Prostate gland (tissue), 2 donors: ENCODE data around the gene C10orf90. TPM values are rescaled to one million over a fixed set of nuclear protein-coding genes. Genes with fewer than 3 reads are reported as not detected.

ENCODE experiments used
- DNase-seq: peaks from one replicate; pipeline ENCODE4 v3.0.0-alpha.2; 2019; ENCODE audit warnings: low spot score
- H3K27ac ChIP-seq, 2 donors: fragments of 200-600 bp; sonication (generic); 2 replicates each; pipeline ENCODE4 v1.5.1; 2017 to 2019
- H3K27me3 ChIP-seq: fragments of 200-600 bp; sonication (generic); replicated peaks from 2 replicates; pipeline ENCODE4 v1.5.1; 2019; ENCODE audit not compliant: insufficient read depth
- H3K36me3 ChIP-seq, 2 donors: fragments of 200-600 bp; sonication (generic); 1 replicate in 1 of 2; 2 replicates in 1 of 2; pipeline versions ENCODE4 v1.5.1 to v1.8.1; 2017 to 2019
- H3K4me1 ChIP-seq: fragments of 200-600 bp; sonication (generic); replicated peaks from 2 replicates; pipeline ENCODE4 v1.5.1; 2019
- H3K4me3 ChIP-seq, 2 donors: fragments of 200-600 bp; sonication (generic); 2 replicates each; pipeline ENCODE4 v1.5.1; 2017 to 2019
- H3K9me3 ChIP-seq: fragments of 200-600 bp; sonication (generic); 2 replicates; pipeline ENCODE4 v1.5.1; 2017
- POLR2A ChIP-seq: fragments of 450-650 bp; IDR thresholded peaks from one replicate; pipeline ENCODE4 v1.6.1; 2016; ENCODE audit warnings: antibody characterized with exemption, mild to moderate bottlenecking
- POLR2AphosphoS5 ChIP-seq: sonication (generic); formaldehyde crosslinking; IDR thresholded peaks from one replicate; pipeline ENCODE4 v1.6.1; 2017; ENCODE audit warnings: antibody characterized with exemption
- WGBS: methylation state at CpG from one replicate; pipeline ENCODE4 v1.1.5; 2018; 5-methylcytosine and 5-hydroxymethylcytosine counted together
- intact Hi-C: fragments of 100-400 bp; cut with DNase I; formaldehyde crosslinking; loops from one replicate; pipeline ENCODE4 v1.14.2; 2022
- total RNA-seq, 2 donors: library from RNA; depleted of rRNA; stranded (reverse); fragments of >200 nt; gene quantifications; one replicate each; pipeline ENCODE4 v1.1.0, GENCODE V29; 2016
- TF ChIP-seq, protein P1 (sequence below), 4 experiments: fragments of 200-600 bp in 2 of 4; fragments of 450-650 bp in 2 of 4; sonication (generic) in 2 of 4; IDR thresholded peaks; 1 replicate in 3 of 4; 2 replicates in 1 of 4; pipeline ENCODE4 v1.5.1; 2016 to 2019; ENCODE audit warnings: antibody characterized with exemption in 4 of 4, mild to moderate bottlenecking in 2 of 4, moderate library complexity in 2 of 4

Gene C10orf90
- total RNA-seq, 2 donors from 2014 or later: 0.45 TPM; not detected in 1

- intact Hi-C loops: no loop called here
- TF ChIP-seq POLR2AphosphoS5: no peak
- TF ChIP-seq, protein P1, sequence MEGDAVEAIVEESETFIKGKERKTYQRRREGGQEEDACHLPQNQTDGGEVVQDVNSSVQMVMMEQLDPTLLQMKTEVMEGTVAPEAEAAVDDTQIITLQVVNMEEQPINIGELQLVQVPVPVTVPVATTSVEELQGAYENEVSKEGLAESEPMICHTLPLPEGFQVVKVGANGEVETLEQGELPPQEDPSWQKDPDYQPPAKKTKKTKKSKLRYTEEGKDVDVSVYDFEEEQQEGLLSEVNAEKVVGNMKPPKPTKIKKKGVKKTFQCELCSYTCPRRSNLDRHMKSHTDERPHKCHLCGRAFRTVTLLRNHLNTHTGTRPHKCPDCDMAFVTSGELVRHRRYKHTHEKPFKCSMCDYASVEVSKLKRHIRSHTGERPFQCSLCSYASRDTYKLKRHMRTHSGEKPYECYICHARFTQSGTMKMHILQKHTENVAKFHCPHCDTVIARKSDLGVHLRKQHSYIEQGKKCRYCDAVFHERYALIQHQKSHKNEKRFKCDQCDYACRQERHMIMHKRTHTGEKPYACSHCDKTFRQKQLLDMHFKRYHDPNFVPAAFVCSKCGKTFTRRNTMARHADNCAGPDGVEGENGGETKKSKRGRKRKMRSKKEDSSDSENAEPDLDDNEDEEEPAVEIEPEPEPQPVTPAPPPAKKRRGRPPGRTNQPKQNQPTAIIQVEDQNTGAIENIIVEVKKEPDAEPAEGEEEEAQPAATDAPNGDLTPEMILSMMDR (IDR thresholded peaks at IDR 0.05): no peak
- TF ChIP-seq POLR2A: no peak
- WGBS: 91% methylated on average over 6 of the region's 6 CpGs
- H3K4me1 ChIP-seq: no peaks in the 10 kb centered on the region
- no peaks in the 10 kb centered on the region for H3K9me3 ChIP-seq
- DNase-seq: no peak
- no peak overlapping the region for H3K4me3 ChIP-seq
- H3K36me3 ChIP-seq: no peaks in the 10 kb centered on the region
- no peak overlapping the region for H3K27ac ChIP-seq
- no peaks in the 10 kb centered on the region for H3K27me3 ChIP-seq
Measured at GRCh38 chr10:126459878-126460481, 210.5 kb downstream of the C10orf90 start.

DNA sequence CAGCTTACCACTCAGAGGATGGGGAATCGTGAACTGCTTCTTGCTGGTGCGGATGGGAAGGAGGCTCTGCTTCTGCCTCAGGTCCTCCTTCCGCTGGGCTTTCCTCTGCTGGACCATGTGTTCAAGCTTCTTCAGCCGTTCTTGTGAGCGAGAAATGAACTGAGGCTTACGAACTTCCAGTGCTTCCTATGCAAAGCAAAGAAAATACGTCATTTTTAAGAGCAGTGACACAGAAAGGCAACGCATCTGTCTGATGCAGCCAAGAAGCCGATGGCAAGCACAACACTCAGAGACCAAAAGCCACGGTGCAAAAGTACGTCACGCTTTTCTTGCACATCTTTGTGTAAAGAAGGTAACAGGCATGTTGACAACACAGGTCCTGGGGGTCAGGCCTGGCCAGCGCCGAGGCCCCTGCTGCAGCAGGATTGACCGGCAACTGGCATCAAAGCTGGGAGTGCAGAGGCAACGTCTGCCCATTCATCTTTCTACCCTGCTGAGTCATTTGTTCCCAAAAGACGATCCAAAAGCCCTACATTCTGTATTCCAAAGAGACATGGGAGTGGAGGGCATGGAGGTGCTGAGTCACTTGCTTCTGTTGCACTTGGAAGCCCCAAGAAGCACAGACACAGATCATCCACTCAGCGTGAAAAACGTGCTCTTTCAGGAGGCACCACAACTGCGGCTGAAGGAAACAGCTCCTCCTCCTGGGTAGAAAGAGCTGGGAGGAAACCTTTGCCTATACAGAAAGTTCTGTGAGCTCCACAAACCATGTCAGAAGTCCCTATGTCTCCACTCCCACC is 211.3 kb downstream of the C10orf90 start:
- WGBS: 88% methylated on average over 20 of the region's 20 CpGs
- intact Hi-C loops: no loop called here
- DNase-seq: no peak
- Histone ChIP-seq H3K4me3 (no peak overlapping the region), H3K4me1 (no peaks in the 10 kb centered on the region), H3K27ac (no peak overlapping the region), H3K27me3 (no peaks in the 10 kb centered on the region), H3K36me3 (no peaks in the 10 kb centered on the region), H3K9me3 (no peaks in the 10 kb centered on the region)
- TF ChIP-seq POLR2AphosphoS5: no peak
- TF ChIP-seq, protein P1 (IDR thresholded peaks at IDR 0.05): no peak
- TF ChIP-seq POLR2A: no peak

GRCh38 chr10:126458466-126458865 is 212.0 kb downstream of the C10orf90 start:
- WGBS: 38% methylated on average over 1 of the region's 1 CpG

GRCh38 chr10:126456632-126457031 is 213.9 kb downstream of the C10orf90 start:
- no peaks in the 10 kb centered on the region for H3K36me3 ChIP-seq
- H3K9me3 ChIP-seq: no peaks in the 10 kb centered on the region
- H3K4me1 ChIP-seq: no peaks in the 10 kb centered on the region
- no peaks in the 10 kb centered on the region for H3K27me3 ChIP-seq
- TF ChIP-seq, protein P1 (IDR thresholded peaks at IDR 0.05): no peak
- TF ChIP-seq POLR2A (no peak), POLR2AphosphoS5 (no peak)
- H3K4me3 ChIP-seq: no peak overlapping the region
- no peak overlapping the region for H3K27ac ChIP-seq
- intact Hi-C loops: no loop called here
- WGBS: 62% methylated on average over 5 of the region's 5 CpGs
- DNase-seq: no peak

More at GRCh38 chr10:126458466-126458865, 212.0 kb downstream of the C10orf90 start:
- H3K27me3 ChIP-seq: no peaks in the 10 kb centered on the region
- no peaks in the 10 kb centered on the region for H3K9me3 ChIP-seq
- no peak overlapping the region for H3K4me3 ChIP-seq
- intact Hi-C loops: no loop called here
- no peak overlapping the region for H3K27ac ChIP-seq
- TF ChIP-seq POLR2AphosphoS5: no peak
- no peaks in the 10 kb centered on the region for H3K36me3 ChIP-seq
- H3K4me1 ChIP-seq: no peaks in the 10 kb centered on the region
- DNase-seq: no peak

- intact Hi-C loops: no loop called here
- no peaks in the 10 kb centered on the region for H3K36me3 ChIP-seq
- 14% methylated on average over 11 of the region's 11 CpGs for WGBS
Measured at GRCh38 chr10:126455766-126456405, 214.6 kb downstream of the C10orf90 start.

More at GRCh38 chr10:126455766-126456405, 214.6 kb downstream of the C10orf90 start:
- H3K4me1 ChIP-seq: no peaks in the 10 kb centered on the region
- no peak overlapping the region for H3K27ac ChIP-seq
- no peaks in the 10 kb centered on the region for H3K9me3 ChIP-seq
- no peak overlapping the region for H3K4me3 ChIP-seq
- DNase-seq: peak; percentile 44
- TF ChIP-seq POLR2A (no peak), POLR2AphosphoS5 (peak; percentile 62)
- TF ChIP-seq, protein P1 (IDR thresholded peaks at IDR 0.05): no peak
- no peaks in the 10 kb centered on the region for H3K27me3 ChIP-seq
